Panc1 (cell line): Measurements from ENCODE around the gene C17orf78. TPM values are rescaled to one million over a fixed set of nuclear protein-coding genes. Genes with fewer than 3 reads are reported as not detected.

Experiments
- ATAC-seq: fragments of 200-7000 bp; cut with Tn5 transposase; 2 replicates; pipeline ENCODE4 v1.9.1; 2020; ENCODE audit warnings: mild to moderate bottlenecking, moderate library complexity
- Bru-seq: library from RNA; stranded (reverse); fragments of 400-500 nt; gene quantifications from one replicate; lab custom pipeline; 2021; lab: Mats Ljungman, UMichigan
- BruChase-seq, 2 experiments: library from RNA; stranded (reverse); fragments of 400-500 nt; gene quantifications; one replicate each; lab custom pipeline; 2021; lab: Mats Ljungman, UMichigan
- BruUV-seq: library from RNA; stranded (reverse); fragments of 400-500 nt; replicated peaks from 2 replicates; lab custom pipeline; 2021; lab: Mats Ljungman, UMichigan
- CTCF ChIA-PET: fragments of 300-600 bp; sonication (Branson Sonifier 250); formaldehyde crosslinking; loops from one replicate; lab custom pipeline; 2022; ENCODE audit warnings: antibody characterized with exemption; lab: Charles Lee
- POLR2A ChIA-PET: fragments of 300-600 bp; sonication (Branson Sonifier 250); formaldehyde crosslinking; loops from one replicate; lab custom pipeline; 2022; ENCODE audit warnings: antibody characterized with exemption; lab: Charles Lee
- DNase-seq: peaks from one replicate; pipeline ENCODE4 v3.0.0-alpha.2; 2010; ENCODE audit warnings: low read depth, low spot score
- H3K27ac ChIP-seq: 2 replicates; pipeline ENCODE4 v1.5.1; 2011; ENCODE audit warnings: mild to moderate bottlenecking, low read length, inconsistent platforms
- H3K27me3 ChIP-seq: fragments of 200-500 bp; sonication (Bioruptor generic); 2 replicates; pipeline ENCODE4 v1.6.0; 2014; ENCODE audit warnings: low read length, inconsistent platforms; ENCODE audit not compliant: control insufficient read depth, insufficient read depth
- H3K36me3 ChIP-seq: fragments of 200-500 bp; sonication (Bioruptor generic); 2 replicates; pipeline ENCODE4 v1.5.1; 2014; ENCODE audit warnings: inconsistent platforms, mild to moderate bottlenecking, low read length, moderate library complexity; ENCODE audit not compliant: control insufficient read depth, insufficient read depth
- H3K4me1 ChIP-seq: 2 replicates; pipeline ENCODE4 v1.5.1; 2011; ENCODE audit warnings: inconsistent platforms, mild to moderate bottlenecking, low read length, moderate library complexity; ENCODE audit not compliant: control insufficient read depth, insufficient read depth
- H3K4me3 ChIP-seq, 2 experiments: 2 replicates each; pipeline ENCODE4 v1.5.1; 2011 to 2012; ENCODE audit warnings: low read depth in 2 of 2, low read length in 2 of 2, mild to moderate bottlenecking in 2 of 2, inconsistent platforms in 1 of 2, moderate library complexity in 1 of 2
- H3K9me3 ChIP-seq: fragments of 200-500 bp; sonication (Bioruptor generic); 2 replicates; pipeline ENCODE4 v1.5.1; 2014; ENCODE audit warnings: low read depth, mild to moderate bottlenecking, inconsistent platforms, low read length, moderate library complexity; ENCODE audit not compliant: control insufficient read depth, insufficient read depth
- CTCF ChIP-seq: fragments of 450-650 bp; IDR thresholded peaks from 2 replicates; pipeline ENCODE4 v1.5.1; 2017; ENCODE audit warnings: mild to moderate bottlenecking
- POLR2AphosphoS5 ChIP-seq: IDR thresholded peaks from 2 replicates; pipeline ENCODE4 v1.6.1; 2012; ENCODE audit warnings: mild to moderate bottlenecking, low read depth, low read length, moderate library complexity
- REST ChIP-seq, 2 experiments: IDR thresholded peaks; 2 replicates each; pipeline ENCODE4 v1.6.1; 2011 to 2012; ENCODE audit warnings: low read depth in 2 of 2, control low read depth in 1 of 2, low read length in 1 of 2, mild to moderate bottlenecking in 1 of 2, moderate library complexity in 1 of 2; ENCODE audit not compliant: insufficient read depth in 1 of 2
- SIN3A ChIP-seq: IDR thresholded peaks from 2 replicates; pipeline ENCODE4 v1.6.1; 2012; ENCODE audit warnings: low read depth, mild to moderate bottlenecking, low read length, moderate library complexity, borderline replicate concordance; ENCODE audit not compliant: insufficient read depth
- TCF7L2 ChIP-seq: IDR thresholded peaks from 2 replicates; pipeline ENCODE4 v1.6.1; 2011; ENCODE audit warnings: mild to moderate bottlenecking, low read depth, low read length, inconsistent platforms
- in situ Hi-C: cut with HindIII; loops from 2 replicates; pipeline ENCODE4 v1.10.0; 2016; ENCODE audit warnings: low sequenced_read_pairs, low pct_unique_long_range_greater_than_20kb
- intact Hi-C: fragments of 100-400 bp; cut with micrococcal nuclease; formaldehyde crosslinking; loops from one replicate; pipeline ENCODE4 v1.10.0; 2022; ENCODE audit not compliant: unreplicated experiment
- long read RNA-seq: library from polyadenylated mRNA; unstranded; transcript quantifications from one replicate; pipeline ENCODE4 v2.0.0, GENCODE V29; 2021; ENCODE audit not compliant: unreplicated experiment
- polyA plus RNA-seq: library from polyadenylated mRNA; unstranded; fragments of >200 nt; gene quantifications from one replicate; pipeline ENCODE4 v1.2.1, GENCODE V29; 2012; ENCODE audit warnings: missing spikeins; ENCODE audit not compliant: insufficient read length
- total RNA-seq: library from RNA; stranded (reverse); gene quantifications from one replicate; pipeline ENCODE4 v1.2.1, GENCODE V29; 2021; ENCODE audit not compliant: unreplicated experiment

C17orf78 gene
- not detected for total RNA-seq
- polyA plus RNA-seq: not detected
- Bru-seq, nascent RNA: not detected
- not detected for BruChase-seq, experiment 1, labeled RNA remaining after a 2-hour chase
- not detected for BruChase-seq, experiment 2, labeled RNA remaining after a 6-hour chase
- long read RNA-seq: 0 reads

- in situ Hi-C loops: no loop called here
- Histone ChIP-seq H3K4me3 (no peak within 1 kb of the TSS), H3K4me1 (no peaks in the 10 kb centered on the region), H3K9me3 (no peaks in the 10 kb centered on the region), H3K27ac (no peak within 1 kb of the TSS), H3K27me3 (no peaks in the 10 kb centered on the region), H3K36me3 (no peaks in the 10 kb centered on the region)
- POLR2A ChIA-PET: no interaction called here
- no TSS peak for BruUV-seq
- ATAC-seq (no peak), DNase-seq (no peak)
- no peak for TF ChIP-seq CTCF
- TF ChIP-seq SIN3A: no peak
- TF ChIP-seq TCF7L2: no peak
- TF ChIP-seq POLR2AphosphoS5: no peak
- no peak for TF ChIP-seq REST (IDR thresholded peaks at IDR 0.05; ENCODE audit: insufficient read depth in 1 of 2, low read depth in 2 of 2, low read length in 1 of 2)
- CTCF ChIA-PET: no interaction called here
- intact Hi-C loops: no loop called here
Measured at GRCh38 chr17:37375706-37376105, at the start of gene C17orf78. TSS of gene C17orf78 (plus strand) at chr17:37375985. CDS start at chr17:37376093, 108 bp downstream.

- peaks cover 8% of the 10 kb centered on the region for H3K36me3 ChIP-seq
- in situ Hi-C loops (no loop called here), intact Hi-C loops (no loop called here)
- ChIA-PET CTCF (no interaction called here), POLR2A (no interaction called here)
- H3K9me3 ChIP-seq: no peaks in the 10 kb centered on the region
- no peak overlapping the region for H3K27ac ChIP-seq
- DNase-seq (no peak), ATAC-seq (no peak)
- no peak for TF ChIP-seq REST (IDR thresholded peaks at IDR 0.05; ENCODE audit: insufficient read depth in 1 of 2, low read depth in 2 of 2, low read length in 1 of 2)
- no peak for TF ChIP-seq TCF7L2
- no peak for TF ChIP-seq CTCF
- TF ChIP-seq POLR2AphosphoS5: no peak
- TF ChIP-seq SIN3A: no peak
- H3K4me3 ChIP-seq: no peak overlapping the region
- H3K4me1 ChIP-seq: no peaks in the 10 kb centered on the region
- no peaks in the 10 kb centered on the region for H3K27me3 ChIP-seq
- BruUV-seq: TSS peak; percentile 33
Measured at GRCh38 chr17:37327341-37328090, 48.3 kb upstream of the C17orf78 start.
